PC-3 (cell line): ENCODE data around the gene HIVEP3. TPM values are rescaled to one million over a fixed set of nuclear protein-coding genes. Genes with fewer than 3 reads are reported as not detected.

ENCODE experiments used
- ATAC-seq: fragments of 200-7000 bp; cut with Tn5 transposase; 2 replicates; pipeline ENCODE4 v1.9.1; 2020; ENCODE audit warnings: mild to moderate bottlenecking, moderate library complexity
- BruUV-seq: library from RNA; stranded (reverse); fragments of 400-500 nt; replicated peaks from 2 replicates; lab custom pipeline; 2021; lab: Mats Ljungman, UMichigan
- CTCF ChIA-PET: fragments of 300-600 bp; sonication (Branson Sonifier 250); formaldehyde crosslinking; loops from one replicate; lab custom pipeline; 2022; ENCODE audit warnings: antibody characterized with exemption; lab: Charles Lee
- POLR2A ChIA-PET: fragments of 300-600 bp; sonication (Branson Sonifier 250); formaldehyde crosslinking; loops from one replicate; lab custom pipeline; 2022; ENCODE audit warnings: antibody characterized with exemption; ENCODE audit not compliant: unreplicated experiment; lab: Charles Lee
- DNase-seq: peaks from one replicate; pipeline ENCODE4 v3.0.0-alpha.2; 2015
- H2AFZ ChIP-seq: fragments of 300-600 bp; sonication (generic); 2 replicates; pipeline ENCODE4 v1.6.0; 2016; ENCODE audit warnings: antibody characterized with exemption, low read length
- H3F3A ChIP-seq: fragments of 300-600 bp; sonication (generic); one replicate; pipeline ENCODE4 v1.6.0; 2017; ENCODE audit warnings: antibody characterized with exemption, low read length, control low read depth, mild to moderate bottlenecking; ENCODE audit not compliant: unreplicated experiment
- H3K27ac ChIP-seq: fragments of 300-600 bp; sonication (generic); 2 replicates; pipeline ENCODE4 v1.5.1; 2016; ENCODE audit warnings: mild to moderate bottlenecking, low read length
- H3K27me3 ChIP-seq: fragments of 300-600 bp; sonication (generic); 2 replicates; pipeline ENCODE4 v1.6.1; 2016; ENCODE audit warnings: low read length, mixed read lengths
- H3K36me3 ChIP-seq: fragments of 300-600 bp; sonication (generic); 2 replicates; pipeline ENCODE4 v1.6.1; 2016; ENCODE audit warnings: low read depth, mixed run types, low read length, mixed read lengths
- H3K4me1 ChIP-seq: fragments of 300-600 bp; sonication (generic); 2 replicates; pipeline ENCODE4 v1.5.1; 2016; ENCODE audit warnings: low read length; ENCODE audit not compliant: insufficient read depth
- H3K4me2 ChIP-seq: fragments of 300-600 bp; sonication (generic); 2 replicates; pipeline ENCODE4 v1.6.0; 2016; ENCODE audit warnings: low read length
- H3K4me3 ChIP-seq: fragments of 300-600 bp; sonication (generic); 2 replicates; pipeline ENCODE4 v1.5.1; 2016; ENCODE audit warnings: mild to moderate bottlenecking, low read length, mixed read lengths
- H3K79me2 ChIP-seq: fragments of 300-600 bp; sonication (generic); 2 replicates; pipeline ENCODE4 v1.6.1; 2017; ENCODE audit warnings: low read length, mixed read lengths
- H3K9ac ChIP-seq: fragments of 300-600 bp; sonication (generic); 2 replicates; pipeline ENCODE4 v1.6.0; 2016; ENCODE audit warnings: mild to moderate bottlenecking, low read length
- H3K9me2 ChIP-seq: fragments of 300-600 bp; sonication (generic); replicated peaks from 2 replicates; pipeline ENCODE4 v1.6.1; 2016; ENCODE audit warnings: mixed run types, low read length, mixed read lengths
- H3K9me3 ChIP-seq: fragments of 300-600 bp; sonication (generic); 2 replicates; pipeline ENCODE4 v1.6.1; 2016; ENCODE audit warnings: low read length, mixed read lengths
- H4K20me1 ChIP-seq: fragments of 300-600 bp; sonication (generic); 2 replicates; pipeline ENCODE4 v1.6.1; 2016; ENCODE audit warnings: low read length, mixed read lengths
- CTCF ChIP-seq: fragments of 300-600 bp; sonication (generic); conservative IDR thresholded peaks from 2 replicates; pipeline ENCODE4 v1.5.1; 2017; ENCODE audit warnings: antibody characterized with exemption, low read depth, mild to moderate bottlenecking, low read length
- EZH2 ChIP-seq: fragments of 300-600 bp; sonication (generic); IDR thresholded peaks from one replicate; pipeline ENCODE4 v1.6.1; 2017; ENCODE audit warnings: antibody characterized with exemption, mild to moderate bottlenecking, low read length; ENCODE audit not compliant: unreplicated experiment
- EZH2phosphoT487 ChIP-seq: fragments of 300-600 bp; sonication (generic); IDR thresholded peaks from 2 replicates; pipeline ENCODE4 v1.6.1; 2018; ENCODE audit warnings: mild to moderate bottlenecking, antibody characterized with exemption, low read length, borderline replicate concordance
- intact Hi-C: fragments of 100-400 bp; cut with micrococcal nuclease; formaldehyde crosslinking; loops from 2 replicates; pipeline ENCODE4 v1.9.0; 2023
- total RNA-seq: library from RNA; depleted of rRNA; stranded (reverse); fragments of >200 nt; gene quantifications from 2 replicates; pipeline ENCODE4 v1.2.3, GENCODE V29; 2014

HIVEP3 gene
- total RNA-seq, 1 experiment from 2014 or later: 9.8 TPM

GRCh38 chr1:41528726-41529605, 389.8 kb downstream of the HIVEP3 start:
- BruUV-seq: no TSS peak
- intact Hi-C loops: no loop called here
- H3K4me1 ChIP-seq: no peaks in the 10 kb centered on the region
- H3K27ac ChIP-seq: no peak overlapping the region
- no peaks in the 10 kb centered on the region for H3F3A ChIP-seq
- no peaks in the 10 kb centered on the region for H3K36me3 ChIP-seq
- no peaks in the 10 kb centered on the region for H3K9me2 ChIP-seq
- no peak overlapping the region for H3K9ac ChIP-seq
- DNase-seq (no peak), ATAC-seq (no peak)
- no peaks in the 10 kb centered on the region for H3K79me2 ChIP-seq
- ChIA-PET CTCF (no interaction called here), POLR2A (no interaction called here)
- no peak overlapping the region for H2AFZ ChIP-seq
- H3K9me3 ChIP-seq: no peaks in the 10 kb centered on the region
- no peaks in the 10 kb centered on the region for H3K27me3 ChIP-seq
- H4K20me1 ChIP-seq: no peaks in the 10 kb centered on the region
- H3K4me2 ChIP-seq: no peak overlapping the region
- no peak overlapping the region for H3K4me3 ChIP-seq
- no peak for TF ChIP-seq CTCF
- no peak for TF ChIP-seq EZH2
- no peak for TF ChIP-seq EZH2phosphoT487

GRCh38 chr1:41528106-41528505, 390.6 kb downstream of the HIVEP3 start:
- H3K4me2 ChIP-seq: no peak overlapping the region

More at GRCh38 chr1:41528106-41528505, 390.6 kb downstream of the HIVEP3 start:
- DNase-seq (no peak), ATAC-seq (no peak)
- no peaks in the 10 kb centered on the region for H3K9me3 ChIP-seq
- no peaks in the 10 kb centered on the region for H3K9me2 ChIP-seq
- H2AFZ ChIP-seq: no peak overlapping the region
- no peak for TF ChIP-seq EZH2
- no peak for TF ChIP-seq EZH2phosphoT487
- TF ChIP-seq CTCF: no peak
- intact Hi-C loops: no loop called here
- no peaks in the 10 kb centered on the region for H3K4me1 ChIP-seq
- no peaks in the 10 kb centered on the region for H3F3A ChIP-seq
- ChIA-PET POLR2A (no interaction called here), CTCF (no interaction called here)
- H3K9ac ChIP-seq: no peak overlapping the region
- H3K4me3 ChIP-seq: no peak overlapping the region
- no TSS peak for BruUV-seq
- no peak overlapping the region for H3K27ac ChIP-seq
- no peaks in the 10 kb centered on the region for H3K79me2 ChIP-seq
- no peaks in the 10 kb centered on the region for H3K27me3 ChIP-seq
- no peaks in the 10 kb centered on the region for H4K20me1 ChIP-seq
- H3K36me3 ChIP-seq: no peaks in the 10 kb centered on the region
